HepG2 (cell line): ENCODE data around the gene SFXN1. TPM values are rescaled to one million over a fixed set of nuclear protein-coding genes. Genes with fewer than 3 reads are reported as not detected.

ENCODE experiments used
- ATAC-seq: fragments of 200-7000 bp; cut with Tn5 transposase; 3 replicates; pipeline ENCODE4 v1.9.1; 2020; ENCODE audit warnings: mild to moderate bottlenecking, moderate library complexity
- BruUV-seq: library from RNA; stranded (reverse); fragments of 400-500 nt; replicated peaks from 2 replicates; lab custom pipeline; 2021; lab: Mats Ljungman, UMichigan
- CTCF ChIA-PET: fragments of 300-600 bp; formaldehyde crosslinking; extraction: SDS; loops from one replicate; lab custom pipeline; 2021; ENCODE audit warnings: low total read pairs, inconsistent platforms, low intra/inter-chr PET ratio; lab: Yijun Ruan, JAX
- POLR2A ChIA-PET: fragments of 350-600 bp; sonication (Branson Sonifier 250); formaldehyde crosslinking; loops from one replicate; lab custom pipeline; 2020; ENCODE audit warnings: antibody characterized with exemption, inconsistent platforms; lab: Yijun Ruan, JAX
- DNase-seq: peaks from one replicate; pipeline ENCODE4 v3.0.0-alpha.2; 2015; ENCODE audit warnings: low spot score
- FAIRE-seq: peaks from 3 replicates; lab custom pipeline; 2011; peaks lifted over from hg19 to GRCh38; lab: Jason Lieb, UNC
- H2AFZ ChIP-seq: one replicate; pipeline ENCODE4 v1.6.1; 2011; ENCODE audit warnings: low read length, inconsistent platforms
- H3K27ac ChIP-seq: fragments of 300-600 bp; 3 replicates; pipeline ENCODE4 v1.8.0; 2011; ENCODE audit warnings: mixed run types, mild to moderate bottlenecking, mixed read lengths, low read length, inconsistent platforms; ENCODE audit not compliant: insufficient read depth; ENCODE audit errors: extremely low read length
- H3K27me3 ChIP-seq, 2 experiments: fragments of 200-600 bp in 1 of 2; 2 replicates in 1 of 2; 3 replicates in 1 of 2; pipeline versions ENCODE4 v1.6.0 to v1.8.0; 2011; ENCODE audit warnings: low read length in 2 of 2, mild to moderate bottlenecking in 2 of 2, moderate library complexity in 2 of 2, inconsistent platforms in 1 of 2; ENCODE audit not compliant: insufficient read depth in 2 of 2, control insufficient read depth in 1 of 2
- H3K36me3 ChIP-seq, 2 experiments: fragments of 200-600 bp in 1 of 2; replicated peaks in 1 of 2; 2 replicates in 1 of 2; 3 replicates in 1 of 2; pipeline versions ENCODE4 v1.5.1 to v1.8.0; 2011; ENCODE audit warnings: low read length in 2 of 2, inconsistent platforms in 1 of 2; ENCODE audit not compliant: insufficient read depth in 2 of 2, control insufficient read depth in 1 of 2
- H3K4me1 ChIP-seq: 2 replicates; pipeline ENCODE4 v1.5.1; 2012; ENCODE audit warnings: low read length, inconsistent platforms; ENCODE audit not compliant: insufficient read depth
- H3K4me2 ChIP-seq: 2 replicates; pipeline ENCODE4 v1.6.0; 2011; ENCODE audit warnings: low read depth, low read length, inconsistent platforms
- H3K4me3 ChIP-seq, 3 experiments: fragments of 200-600 bp in 1 of 3; sonication (generic), shearing (Covaris generic) in 1 of 3; replicated peaks in 1 of 3; 2 replicates each; pipeline ENCODE4 v1.5.1; 2011 to 2016; ENCODE audit warnings: low read length in 3 of 3, inconsistent platforms in 2 of 3, low read depth in 2 of 3, mild to moderate bottlenecking in 2 of 3, control low read depth in 1 of 3, mixed read lengths in 1 of 3; ENCODE audit not compliant: insufficient read depth in 1 of 3
- H3K79me2 ChIP-seq: one replicate; pipeline ENCODE4 v1.6.1; 2011; ENCODE audit warnings: low read length, inconsistent platforms; ENCODE audit not compliant: insufficient read depth
- H3K9ac ChIP-seq: 2 replicates; pipeline ENCODE4 v1.6.0; 2011; ENCODE audit warnings: mild to moderate bottlenecking, low read depth, low read length, inconsistent platforms; ENCODE audit not compliant: insufficient read depth
- H3K9me3 ChIP-seq: 2 replicates; pipeline ENCODE4 v1.5.1; 2012; ENCODE audit warnings: mild to moderate bottlenecking, low read length
- H4K20me1 ChIP-seq: 2 replicates; pipeline ENCODE4 v1.6.0; 2011; ENCODE audit warnings: inconsistent platforms, mild to moderate bottlenecking, low read length, moderate library complexity; ENCODE audit not compliant: insufficient read depth
- CERS6 ChIP-seq: sonication (generic); formaldehyde crosslinking; IDR thresholded peaks from 2 replicates; pipeline ENCODE4 v1.5.0; 2020; ENCODE audit warnings: missing genetic modification reagents
- KAT2B ChIP-seq: fragments of 150-350 bp; IDR thresholded peaks from 2 replicates; pipeline ENCODE4 v1.6.1; 2014; ENCODE audit warnings: low read depth, low read length, borderline replicate concordance
- NPAS2 ChIP-seq: sonication (generic); formaldehyde crosslinking; IDR thresholded peaks from 2 replicates; pipeline ENCODE4 v1.8.0; 2022; ENCODE audit warnings: mild to moderate bottlenecking, missing genetic modification reagents, borderline replicate concordance
- REXO4 ChIP-seq: sonication (generic); formaldehyde crosslinking; IDR thresholded peaks from 2 replicates; pipeline ENCODE4 v1.8.0; 2022; ENCODE audit warnings: missing genetic modification reagents, mild to moderate bottlenecking, borderline replicate concordance
- SMAD1 ChIP-seq: sonication (generic); formaldehyde crosslinking; IDR thresholded peaks from 2 replicates; pipeline ENCODE4 v1.4.0; 2020; ENCODE audit warnings: missing genetic modification reagents, low read depth, mild to moderate bottlenecking, borderline replicate concordance
- SNAPC4 ChIP-seq: sonication (generic); formaldehyde crosslinking; IDR thresholded peaks from 2 replicates; pipeline ENCODE4 v1.4.0; 2020; ENCODE audit warnings: mild to moderate bottlenecking, missing genetic modification reagents
- TBL1XR1 ChIP-seq: fragments of 150-350 bp; IDR thresholded peaks from 2 replicates; pipeline ENCODE4 v1.6.1; 2014; ENCODE audit warnings: borderline replicate concordance, low read length; ENCODE audit not compliant: partially characterized antibody
- TFAP4 ChIP-seq: sonication (generic); IDR thresholded peaks from 2 replicates; pipeline ENCODE4 v1.6.1; 2016; ENCODE audit warnings: low read depth, borderline replicate concordance
- ZFP62 ChIP-seq: sonication (generic); formaldehyde crosslinking; IDR thresholded peaks from 2 replicates; pipeline ENCODE4 v1.4.0; 2020; ENCODE audit warnings: missing genetic modification reagents
- ZNF230 ChIP-seq: sonication (generic); formaldehyde crosslinking; IDR thresholded peaks from 2 replicates; pipeline ENCODE4 v1.4.0; 2020; ENCODE audit warnings: mild to moderate bottlenecking, missing genetic modification reagents
- ZNF275 ChIP-seq: sonication (generic); formaldehyde crosslinking; IDR thresholded peaks from 2 replicates; pipeline ENCODE4 v1.8.0; 2022; ENCODE audit warnings: missing genetic modification reagents, mild to moderate bottlenecking, inconsistent platforms, borderline replicate concordance
- ZNF569 ChIP-seq: sonication (generic); formaldehyde crosslinking; IDR thresholded peaks from 2 replicates; pipeline ENCODE4 v1.5.0; 2020; ENCODE audit warnings: mild to moderate bottlenecking, missing genetic modification reagents, moderate library complexity, borderline replicate concordance
- ZNF670 ChIP-seq: sonication (generic); formaldehyde crosslinking; IDR thresholded peaks from 2 replicates; pipeline ENCODE4 v1.8.0; 2022; ENCODE audit warnings: mild to moderate bottlenecking, missing genetic modification reagents, borderline replicate concordance
- ZNF879 ChIP-seq: sonication (generic); formaldehyde crosslinking; IDR thresholded peaks from 2 replicates; pipeline ENCODE4 v1.8.1; 2023; ENCODE audit warnings: missing genetic modification reagents
- ZSCAN29 ChIP-seq: sonication (generic); formaldehyde crosslinking; conservative IDR thresholded peaks from 2 replicates; pipeline ENCODE4 v1.4.0; 2020; ENCODE audit warnings: mild to moderate bottlenecking, missing genetic modification reagents
- WGBS: methylation state at CpG from one replicate; pipeline ENCODE4 v1.1.6; 2017; ENCODE audit warnings: low lambda C conversion rate; 5-methylcytosine and 5-hydroxymethylcytosine counted together
- in situ Hi-C: cut with HindIII; loops from 2 replicates; pipeline ENCODE4 v1.10.0; 2017; ENCODE audit warnings: low pct_unique_long_range_greater_than_20kb; ENCODE audit not compliant: extremely low pct_ligation_motif_present
- intact Hi-C: fragments of 100-400 bp; cut with micrococcal nuclease; formaldehyde crosslinking; loops from one replicate; pipeline ENCODE4 v1.10.0; 2022; ENCODE audit not compliant: unreplicated experiment
- polyA plus RNA-seq, 8 experiments: library from polyadenylated mRNA; depleted of rRNA in 3 of 8; stranded (reverse) in 7 of 8; unstranded in 1 of 8; fragments of >200 nt; fragmentation: Illumina TruSeq in 4 of 8; extraction: Trizol in 4 of 8; gene quantifications; 2 replicates each; pipeline versions ENCODE4 v1.2.1 to v1.2.3, GENCODE V29; 2011 to 2016; ENCODE audit warnings: low read depth in 4 of 8, missing spikeins in 1 of 8, mixed read lengths in 1 of 8; ENCODE audit not compliant: insufficient read depth in 1 of 8
- total RNA-seq, 5 experiments: library from RNA; depleted of rRNA; stranded (reverse); fragments of >200 nt; fragmentation: Illumina TruSeq; extraction: Trizol; gene quantifications; 2 replicates each; pipeline ENCODE4 v1.2.3, GENCODE V29; 2016; ENCODE audit warnings: low read depth in 1 of 5

SFXN1 gene
- total and polyA plus RNA-seq, 2 of the 13 experiments (the other 11 are each of a cell fraction or from before 2014, with no cell fraction given): 122 to 135 TPM

- ChIA-PET POLR2A (interaction anchor here (1.4 kb wide), 1 partner anchor 21 kb away, joined by 3 read pairs; no protein-coding TSS in a partner anchor), CTCF (no interaction called here)
- H3K9ac ChIP-seq: no peak overlapping the region
- no peak overlapping the region for H3K4me3 ChIP-seq
- no peak for FAIRE-seq
- intact Hi-C loops: loop anchor here (10.0 kb wide), 1 partner anchor 250 kb away; no protein-coding TSS in a partner anchor
- peaks cover 0 to 43% of the 10 kb centered on the region in 2 experiments; a peak in 3 of 5 replicates for H3K27me3 ChIP-seq
- no TSS peak for BruUV-seq
- no peaks in the 10 kb centered on the region; the same call in 1 of the 2 replicates for H4K20me1 ChIP-seq
- 1% methylated on average over 3 of the region's 3 CpGs for WGBS
- in situ Hi-C loops: no loop called here
- H3K9me3 ChIP-seq: no peaks in the 10 kb centered on the region
- no peaks in the 10 kb centered on the region for H3K36me3 ChIP-seq
- ATAC-seq: no peak
- peaks cover 18% of the 10 kb centered on the region for H3K4me1 ChIP-seq
- no peaks in the 10 kb centered on the region for H3K79me2 ChIP-seq
- H3K27ac ChIP-seq: no peak overlapping the region
- H2AFZ ChIP-seq: no peak overlapping the region
- DNase-seq: no peak
- no peak overlapping the region for H3K4me2 ChIP-seq
- TF ChIP-seq ZNF879 (CRISPR knock-in tag) (no peak), ZNF670 (CRISPR knock-in tag) (no peak), ZNF569 (CRISPR knock-in tag) (no peak), ZNF230 (CRISPR knock-in tag) (no peak), ZSCAN29 (no peak), KAT2B (no peak), TBL1XR1 (no peak), REXO4 (CRISPR knock-in tag) (no peak), ZNF275 (CRISPR knock-in tag) (no peak), ZFP62 (CRISPR knock-in tag) (no peak), CERS6 (no peak), NPAS2 (CRISPR knock-in tag) (no peak), SMAD1 (CRISPR knock-in tag) (no peak), SNAPC4 (no peak), TFAP4 (no peak)
These were observed 13.1 kb upstream of the SFXN1 start for GRCh38 chr5:175465282-175465681.
